ENCODE measurements around the gene SMC1A. TPM values are rescaled to one million over a fixed set of nuclear protein-coding genes. Genes with fewer than 3 reads are reported as not detected.
A peak's percentile ranks its signal among the peaks of the same experiment; 100 is the strongest.

The SMC1A gene
- total RNA-seq, 1 experiment from 2014 or later = 15.7 TPM

DNA sequence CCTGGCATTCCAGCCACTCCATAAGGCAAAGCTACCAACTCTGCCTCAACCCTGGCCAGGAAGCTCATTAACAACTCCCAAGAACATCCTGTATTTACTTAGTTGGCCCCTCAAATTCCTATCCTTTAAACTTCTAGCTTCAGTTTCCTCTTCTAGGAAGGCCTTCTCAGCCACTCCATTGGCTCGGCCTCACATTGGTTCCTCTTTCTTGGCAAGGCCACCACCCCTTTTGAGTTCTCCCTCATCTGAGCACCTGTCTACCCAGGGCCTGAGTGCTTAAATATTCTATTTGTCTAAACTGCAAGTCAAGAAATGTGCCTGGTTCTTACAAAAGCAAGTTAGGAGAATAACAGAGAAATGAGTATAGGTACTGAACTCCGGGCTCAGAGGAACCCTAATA lies 10.0 kb downstream of the SMC1A start:
- H3K9ac ChIP-seq (ENCODE audit: low read length) = no peak overlapping the region
- H3K9me3 ChIP-seq (ENCODE audit: low read length) = no peaks in the 10 kb centered on the region
- peaks cover 9% of the 10 kb centered on the region; the same call in 1 of the 2 replicates for H3K36me3 ChIP-seq (ENCODE audit: insufficient read depth, low read length)
- H3K27me3 ChIP-seq (ENCODE audit: low read length) = no peaks in the 10 kb centered on the region
- no peaks in the 10 kb centered on the region for H3K4me1 ChIP-seq (ENCODE audit: low read length)
- no peak overlapping the region for H2AFZ ChIP-seq (ENCODE audit: low read length)
- no peaks in the 10 kb centered on the region for H4K20me1 ChIP-seq (ENCODE audit: insufficient read depth, low read depth, low read length)
- peak; percentile 55 for DNase-seq
- no peak overlapping the region for H3K27ac ChIP-seq (ENCODE audit: low read length)
- H3K4me3 ChIP-seq (ENCODE audit: low read length) = no peak overlapping the region
- H3K4me2 ChIP-seq (ENCODE audit: low read depth, low read length, poor library complexity, severe bottlenecking) = no peak overlapping the region
- H3K9me2 ChIP-seq (replicated peaks; ENCODE audit: insufficient read depth, low read length) = no peaks in the 10 kb centered on the region
- H3K79me2 ChIP-seq (ENCODE audit: low read length) = peaks cover 25% of the 10 kb centered on the region

DNA sequence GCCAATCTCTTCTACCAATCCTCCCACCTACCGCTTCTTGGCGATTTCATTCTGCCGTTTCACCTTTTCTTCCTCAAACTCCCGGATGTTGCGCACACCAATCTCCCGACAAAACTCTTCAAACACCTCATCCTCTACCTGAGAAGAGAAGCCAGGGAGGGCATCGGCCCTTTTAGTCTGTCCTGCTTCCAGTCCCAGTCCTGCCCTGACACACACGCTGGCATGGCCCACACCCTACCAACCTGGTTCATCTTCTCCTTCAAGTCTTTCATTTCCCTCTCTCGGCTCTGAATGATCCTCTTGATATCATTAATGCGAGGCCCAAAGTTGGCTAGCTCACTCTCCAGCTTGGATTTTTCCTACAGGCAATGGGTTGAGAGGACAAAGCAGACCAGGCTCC lies 18.9 kb downstream of the SMC1A start:
- Histone ChIP-seq H3K9me3 (ENCODE audit: low read length) (no peaks in the 10 kb centered on the region), H3K27ac (ENCODE audit: low read length) (no peak overlapping the region), H3K4me1 (ENCODE audit: low read length) (no peaks in the 10 kb centered on the region), H3K9me2 (replicated peaks; ENCODE audit: insufficient read depth, low read length) (no peaks in the 10 kb centered on the region), H3K9ac (ENCODE audit: low read length) (no peak overlapping the region), H3K4me2 (ENCODE audit: low read depth, low read length, poor library complexity, severe bottlenecking) (no peak overlapping the region), H3K27me3 (ENCODE audit: low read length) (no peaks in the 10 kb centered on the region), H3K36me3 (ENCODE audit: insufficient read depth, low read length) (peaks cover 25% of the 10 kb centered on the region; the same call in 1 of the 2 replicates), H3K4me3 (ENCODE audit: low read length) (no peak overlapping the region), H2AFZ (ENCODE audit: low read length) (no peak overlapping the region), H3K79me2 (ENCODE audit: low read length) (no peaks in the 10 kb centered on the region), H4K20me1 (ENCODE audit: insufficient read depth, low read depth, low read length) (no peaks in the 10 kb centered on the region)
- no peak for DNase-seq

DNA sequence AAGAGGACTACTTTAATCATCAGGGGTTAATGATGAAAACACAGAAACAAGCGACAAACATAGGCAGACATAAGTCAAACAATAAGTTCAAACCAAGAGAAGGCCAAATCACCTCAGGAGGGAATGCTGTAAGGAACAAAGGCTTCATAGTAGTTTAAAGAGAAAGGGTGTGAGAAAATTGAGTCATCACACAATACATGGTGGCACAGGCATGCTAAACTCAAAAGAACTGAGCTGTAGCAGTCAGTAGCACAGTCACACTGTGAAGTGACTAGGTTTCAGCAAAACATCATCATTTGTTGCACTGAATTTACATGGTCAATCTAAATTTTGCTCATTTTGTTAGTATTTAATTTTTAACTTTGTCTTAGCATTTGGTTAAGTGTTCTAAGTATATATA lies 24.2 kb downstream of the SMC1A start:
- Histone ChIP-seq H3K27ac (ENCODE audit: low read length) (no peak overlapping the region), H3K4me1 (ENCODE audit: low read length) (no peaks in the 10 kb centered on the region), H3K36me3 (ENCODE audit: insufficient read depth, low read length) (peaks cover 24% of the 10 kb centered on the region; the same call in 1 of the 2 replicates), H3K79me2 (ENCODE audit: low read length) (no peaks in the 10 kb centered on the region), H4K20me1 (ENCODE audit: insufficient read depth, low read depth, low read length) (no peaks in the 10 kb centered on the region), H2AFZ (ENCODE audit: low read length) (no peak overlapping the region), H3K4me2 (ENCODE audit: low read depth, low read length, poor library complexity, severe bottlenecking) (no peak overlapping the region), H3K4me3 (ENCODE audit: low read length) (no peak overlapping the region), H3K27me3 (ENCODE audit: low read length) (no peaks in the 10 kb centered on the region), H3K9me3 (ENCODE audit: low read length) (no peaks in the 10 kb centered on the region), H3K9ac (ENCODE audit: low read length) (no peak overlapping the region), H3K9me2 (replicated peaks; ENCODE audit: insufficient read depth, low read length) (no peaks in the 10 kb centered on the region)
- DNase-seq = no peak

DNA sequence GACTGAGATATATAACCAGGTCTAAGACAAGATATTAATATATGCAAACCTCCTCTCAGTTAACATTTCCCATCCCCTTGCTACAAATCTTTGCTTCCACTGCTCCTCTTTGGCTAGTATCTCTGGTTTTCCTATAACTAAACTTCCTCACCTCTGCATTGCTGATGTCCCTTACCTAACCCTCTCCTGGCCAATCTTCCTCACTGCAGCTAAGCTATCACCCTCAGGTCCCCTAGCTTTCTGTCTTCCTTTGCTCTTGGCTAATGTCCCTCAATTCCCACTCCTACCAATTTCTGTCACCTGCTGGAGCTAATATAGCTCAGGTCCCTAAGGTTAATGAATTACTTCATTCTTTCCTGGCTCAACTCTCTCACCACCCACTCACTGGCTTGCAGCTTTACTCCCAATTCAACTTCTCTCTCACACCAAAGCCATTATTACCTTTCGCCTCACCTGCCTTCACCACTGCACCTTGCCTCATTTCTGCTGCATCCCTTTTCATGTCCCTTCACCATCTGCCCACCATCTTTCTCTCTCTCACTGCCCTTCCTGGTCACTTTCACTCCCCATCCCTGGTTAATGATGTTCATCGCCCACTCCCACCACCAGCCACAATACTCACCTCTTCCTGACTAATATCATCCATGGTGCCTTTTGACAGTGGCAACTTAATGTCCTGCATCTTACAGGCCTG lies 26.7 kb downstream of the SMC1A start:
- Histone ChIP-seq H3K4me2 (ENCODE audit: low read depth, low read length, poor library complexity, severe bottlenecking) (no peak overlapping the region), H3K4me1 (ENCODE audit: low read length) (no peaks in the 10 kb centered on the region), H2AFZ (ENCODE audit: low read length) (no peak overlapping the region), H3K9me3 (ENCODE audit: low read length) (no peaks in the 10 kb centered on the region), H3K27me3 (ENCODE audit: low read length) (no peaks in the 10 kb centered on the region), H3K9me2 (replicated peaks; ENCODE audit: insufficient read depth, low read length) (no peaks in the 10 kb centered on the region), H4K20me1 (ENCODE audit: insufficient read depth, low read depth, low read length) (no peaks in the 10 kb centered on the region), H3K27ac (ENCODE audit: low read length) (no peak overlapping the region), H3K4me3 (ENCODE audit: low read length) (no peak overlapping the region), H3K36me3 (ENCODE audit: insufficient read depth, low read length) (peaks cover 13% of the 10 kb centered on the region; the same call in 1 of the 2 replicates), H3K9ac (ENCODE audit: low read length) (no peak overlapping the region), H3K79me2 (ENCODE audit: low read length) (no peaks in the 10 kb centered on the region)
- DNase-seq = no peak

DNA sequence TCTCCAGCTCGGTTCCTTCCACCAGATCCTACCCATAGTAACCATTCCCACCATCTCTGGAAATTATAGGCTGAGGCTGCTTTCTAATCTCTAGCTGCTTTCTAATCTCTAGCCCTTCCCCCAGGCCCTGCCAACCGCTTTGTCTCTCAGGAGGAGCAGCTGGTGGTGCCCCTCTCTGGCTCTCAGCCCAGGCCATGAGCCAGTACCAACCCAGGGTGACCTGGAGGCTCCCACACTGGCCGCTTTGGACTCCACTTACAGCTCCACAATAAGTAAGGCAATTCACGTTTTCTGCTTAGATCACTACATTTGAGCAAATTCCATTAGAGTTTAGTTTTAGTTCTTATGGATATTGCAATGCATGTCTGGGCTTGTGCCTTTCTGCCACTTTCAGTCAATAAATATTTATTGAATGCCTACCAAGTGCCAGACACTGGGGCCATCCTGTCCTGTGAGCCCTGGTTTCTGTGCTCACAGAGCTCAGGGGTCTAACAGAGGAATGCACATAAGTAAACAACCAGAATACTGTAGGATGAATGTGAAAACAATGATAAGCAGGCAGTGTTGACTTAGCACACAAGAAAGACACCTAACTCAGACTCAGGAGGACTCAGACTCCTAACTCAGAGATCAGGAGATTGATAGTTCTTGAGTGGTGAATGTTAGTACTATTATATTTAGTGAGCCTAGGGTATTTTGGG lies 38.9 kb downstream of the SMC1A start:
- Histone ChIP-seq H3K27ac (ENCODE audit: low read length) (no peak overlapping the region), H3K9me2 (replicated peaks; ENCODE audit: insufficient read depth, low read length) (no peaks in the 10 kb centered on the region), H3K4me3 (ENCODE audit: low read length) (no peak overlapping the region), H3K36me3 (ENCODE audit: insufficient read depth, low read length) (no peaks in the 10 kb centered on the region; the same call in 1 of the 2 replicates), H3K27me3 (ENCODE audit: low read length) (no peaks in the 10 kb centered on the region), H3K4me1 (ENCODE audit: low read length) (no peaks in the 10 kb centered on the region), H3K79me2 (ENCODE audit: low read length) (no peaks in the 10 kb centered on the region), H3K9ac (ENCODE audit: low read length) (no peak overlapping the region), H3K9me3 (ENCODE audit: low read length) (no peaks in the 10 kb centered on the region), H2AFZ (ENCODE audit: low read length) (no peak overlapping the region), H3K4me2 (ENCODE audit: low read depth, low read length, poor library complexity, severe bottlenecking) (no peak overlapping the region), H4K20me1 (ENCODE audit: insufficient read depth, low read depth, low read length) (no peaks in the 10 kb centered on the region)
- no peak for DNase-seq

DNA sequence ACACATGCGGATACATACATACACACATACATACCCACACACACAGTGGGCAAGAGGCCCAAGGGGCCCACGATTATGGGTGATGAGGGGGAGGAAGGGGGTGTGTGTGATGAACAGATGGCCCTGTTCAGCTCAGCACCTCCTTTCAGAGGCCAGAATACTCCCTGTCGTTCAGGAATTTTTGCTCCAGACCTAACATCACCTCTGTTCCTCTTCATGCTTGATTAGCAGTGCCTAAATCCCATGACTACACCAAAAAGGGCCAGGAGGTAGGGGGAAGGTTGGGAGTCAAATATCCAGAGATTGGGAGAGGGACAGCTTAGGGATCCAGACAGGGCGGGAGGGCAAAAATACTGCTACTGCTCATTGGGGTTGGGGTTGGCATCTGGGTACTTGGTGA lies 42.7 kb downstream of the SMC1A start:
- Histone ChIP-seq H3K27ac (ENCODE audit: low read length) (no peak overlapping the region), H3K27me3 (ENCODE audit: low read length) (no peaks in the 10 kb centered on the region), H3K79me2 (ENCODE audit: low read length) (no peaks in the 10 kb centered on the region), H2AFZ (ENCODE audit: low read length) (no peak overlapping the region), H3K36me3 (ENCODE audit: insufficient read depth, low read length) (no peaks in the 10 kb centered on the region), H3K4me2 (ENCODE audit: low read depth, low read length, poor library complexity, severe bottlenecking) (no peak overlapping the region), H3K9ac (ENCODE audit: low read length) (no peak overlapping the region), H3K4me3 (ENCODE audit: low read length) (no peak overlapping the region), H3K9me2 (replicated peaks; ENCODE audit: insufficient read depth, low read length) (no peaks in the 10 kb centered on the region), H3K4me1 (ENCODE audit: low read length) (no peaks in the 10 kb centered on the region), H4K20me1 (ENCODE audit: insufficient read depth, low read depth, low read length) (no peaks in the 10 kb centered on the region), H3K9me3 (ENCODE audit: low read length) (no peaks in the 10 kb centered on the region)
- DNase-seq = no peak

DNA sequence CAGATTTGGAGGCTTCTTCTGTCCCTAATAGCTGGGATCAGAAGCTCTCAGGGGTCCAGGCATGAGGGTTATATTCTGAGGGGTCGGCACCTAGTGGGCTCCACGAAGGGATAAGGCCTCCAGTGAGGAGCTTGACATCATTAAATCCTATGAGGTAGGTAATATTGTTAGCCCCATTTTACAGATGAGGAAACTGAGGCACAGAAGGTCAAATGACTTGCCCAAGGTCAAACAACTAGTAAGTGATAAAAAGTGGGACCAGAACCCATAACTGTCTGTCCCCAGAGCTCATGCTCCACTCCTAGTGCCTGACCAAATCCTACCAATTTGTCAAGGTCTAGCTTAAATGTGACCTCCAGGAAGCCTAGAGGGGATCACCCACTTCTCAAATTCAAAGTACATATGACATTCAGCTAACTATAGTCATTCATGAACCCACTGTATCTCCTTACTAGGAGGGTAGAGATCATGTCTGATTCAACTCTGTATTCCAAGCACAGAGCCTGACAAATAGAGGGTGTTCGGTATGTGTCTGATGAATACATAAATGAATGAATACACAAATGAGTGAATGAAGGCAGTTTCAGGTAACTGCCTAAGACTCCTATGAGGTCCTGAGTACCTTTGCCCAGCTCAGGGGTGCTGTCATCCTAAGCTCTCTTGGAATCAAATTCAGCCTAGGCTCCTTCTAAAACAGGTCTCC lies 43.3 kb downstream of the SMC1A start:
- H3K36me3 ChIP-seq (ENCODE audit: insufficient read depth, low read length) = no peaks in the 10 kb centered on the region
- no peak overlapping the region for H3K27ac ChIP-seq (ENCODE audit: low read length)
- no peak overlapping the region for H3K4me2 ChIP-seq (ENCODE audit: low read depth, low read length, poor library complexity, severe bottlenecking)
- no peak overlapping the region for H3K9ac ChIP-seq (ENCODE audit: low read length)
- no peak for DNase-seq
- no peaks in the 10 kb centered on the region for H4K20me1 ChIP-seq (ENCODE audit: insufficient read depth, low read depth, low read length)
- H3K9me3 ChIP-seq (ENCODE audit: low read length) = no peaks in the 10 kb centered on the region
- no peaks in the 10 kb centered on the region for H3K9me2 ChIP-seq (replicated peaks; ENCODE audit: insufficient read depth, low read length)
- no peak overlapping the region for H3K4me3 ChIP-seq (ENCODE audit: low read length)
- H3K4me1 ChIP-seq (ENCODE audit: low read length) = no peaks in the 10 kb centered on the region
- no peaks in the 10 kb centered on the region for H3K79me2 ChIP-seq (ENCODE audit: low read length)
- no peak overlapping the region for H2AFZ ChIP-seq (ENCODE audit: low read length)
- H3K27me3 ChIP-seq (ENCODE audit: low read length) = no peaks in the 10 kb centered on the region

DNA sequence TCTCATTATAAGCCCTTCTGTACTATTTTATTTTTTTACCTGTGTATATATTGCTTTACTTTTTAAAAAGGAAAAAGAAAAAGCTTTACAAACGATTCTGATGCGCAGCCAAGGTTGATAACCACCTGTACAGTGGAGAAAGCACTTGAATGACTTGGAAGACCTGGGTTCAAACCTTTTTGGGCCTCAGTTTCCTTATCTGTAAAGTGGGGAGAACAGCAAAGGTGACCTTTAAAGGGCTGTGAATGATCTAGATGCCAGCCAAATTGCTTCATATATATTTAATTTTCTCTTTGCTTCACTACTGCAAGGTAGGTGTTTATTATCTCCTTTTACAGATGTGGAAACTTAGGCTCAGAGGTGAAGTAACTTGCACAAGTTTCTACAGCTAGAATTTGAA lies 45.0 kb downstream of the SMC1A start:
- Histone ChIP-seq H3K4me3 (ENCODE audit: low read length) (no peak overlapping the region), H3K27ac (ENCODE audit: low read length) (no peak overlapping the region), H2AFZ (ENCODE audit: low read length) (no peak overlapping the region), H3K36me3 (ENCODE audit: insufficient read depth, low read length) (no peaks in the 10 kb centered on the region), H3K4me2 (ENCODE audit: low read depth, low read length, poor library complexity, severe bottlenecking) (no peak overlapping the region), H3K9ac (ENCODE audit: low read length) (no peak overlapping the region), H3K9me2 (replicated peaks; ENCODE audit: insufficient read depth, low read length) (no peaks in the 10 kb centered on the region), H3K79me2 (ENCODE audit: low read length) (no peaks in the 10 kb centered on the region), H4K20me1 (ENCODE audit: insufficient read depth, low read depth, low read length) (no peaks in the 10 kb centered on the region), H3K9me3 (ENCODE audit: low read length) (no peaks in the 10 kb centered on the region), H3K27me3 (ENCODE audit: low read length) (no peaks in the 10 kb centered on the region), H3K4me1 (ENCODE audit: low read length) (no peaks in the 10 kb centered on the region)
- DNase-seq = no peak

Data from Karpas-422 (cell line).